ENCODE results near the gene MEIS2. TPM values are rescaled to one million over a fixed set of nuclear protein-coding genes. Genes with fewer than 3 reads are reported as not detected.

MEIS2 gene
- total and polyA plus RNA-seq, 12 donors, result 36.2 to 139 (median 74.8) TPM

GRCh38 chr15:37087131-37087588 lies 13.2 kb downstream of the MEIS2 start:
- Histone ChIP-seq H3K36me3 (replicated peaks in 1 of 2) (peaks cover 0 to 30% of the 10 kb centered on the region in 2 donors), H3K9me3 (replicated peaks in 1 of 3) (no peaks in the 10 kb centered on the region), H3K27me3 (no peaks in the 10 kb centered on the region), H3K4me3 (no peak overlapping the region), H3K4me1 (replicated peaks in 1 of 2) (peaks cover 27 to 77% of the 10 kb centered on the region in 2 donors), H3K27ac (peak overlapping the region in 1 of 5 donors; percentile 13)
- 70 to 76% (median 74%) methylated on average over 4 of the region's 4 CpGs for WGBS, 4 donors
- TF ChIP-seq POLR2A (IDR thresholded peaks at IDR 0.05), result no peak
- no peak for TF ChIP-seq CTCF (IDR thresholded peaks at IDR 0.05)
- DNase-seq, result no peak
- intact Hi-C loops (cut with DNase I), result no loop called here

DNA sequence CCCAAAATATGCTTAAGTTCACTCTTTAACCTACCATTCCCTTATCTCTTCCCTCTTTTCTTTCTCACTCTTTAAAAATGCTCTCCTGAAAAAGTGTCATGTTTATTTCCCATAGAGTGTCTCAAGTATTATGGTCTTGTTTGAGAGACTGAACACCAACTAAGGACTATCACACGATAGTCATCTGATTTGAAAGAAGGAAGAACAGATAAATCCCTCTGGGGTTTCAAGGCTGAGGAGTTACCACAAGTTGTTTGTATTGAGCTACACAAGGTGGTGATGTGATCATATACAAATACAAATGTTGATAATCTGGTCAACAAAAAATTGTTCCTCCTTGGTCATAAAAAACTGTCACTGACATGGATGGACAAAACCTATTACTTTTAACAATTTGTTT lies 13.8 kb downstream of the MEIS2 start:
- H3K27ac ChIP-seq, result peak overlapping the region in 3 of 5 donors; percentile 3 to 42 (median 9)
- H3K9me3 ChIP-seq (replicated peaks in 1 of 3), result no peaks in the 10 kb centered on the region
- no peak for DNase-seq
- peaks cover 0 to 36% of the 10 kb centered on the region in 2 donors for H3K36me3 ChIP-seq (replicated peaks in 1 of 2)
- intact Hi-C loops (cut with DNase I), result no loop called here
- TF ChIP-seq POLR2A (IDR thresholded peaks at IDR 0.05) (no peak), CTCF (IDR thresholded peaks at IDR 0.05) (no peak)
- 35 to 42% (median 38%) methylated on average over 1 of the region's 1 CpG for WGBS, 4 donors
- no peaks in the 10 kb centered on the region for H3K27me3 ChIP-seq
- no peak overlapping the region for H3K4me3 ChIP-seq
- peaks cover 27 to 71% of the 10 kb centered on the region in 2 donors for H3K4me1 ChIP-seq (replicated peaks in 1 of 2)

DNA sequence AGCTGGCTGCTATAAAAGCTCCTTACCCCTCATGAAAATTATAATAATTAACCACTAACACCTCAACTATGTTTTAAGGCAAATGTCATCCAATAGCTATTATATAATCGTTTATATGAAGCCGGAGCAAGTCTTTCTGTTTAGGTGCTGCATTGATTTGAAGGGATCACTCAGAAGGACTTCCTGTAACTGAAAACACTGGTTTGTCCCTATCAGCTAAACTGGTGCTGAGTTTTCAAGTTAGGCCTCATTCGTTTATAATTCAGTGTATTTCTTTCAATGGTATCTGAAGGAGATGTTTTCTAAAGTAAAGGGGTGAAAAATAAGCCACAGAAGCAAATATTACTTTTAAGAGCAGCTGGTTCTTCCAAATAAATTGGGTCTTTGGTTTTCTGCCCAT lies 14.2 kb downstream of the MEIS2 start:
- no peak for TF ChIP-seq POLR2A (IDR thresholded peaks at IDR 0.05)
- intact Hi-C loops (cut with DNase I), result no loop called here
- WGBS, 4 donors, result 26 to 36% (median 29%) methylated on average over 3 of the region's 3 CpGs
- Histone ChIP-seq H3K27ac (peak overlapping the region in 3 of 5 donors; percentile 3 to 42 (median 9)), H3K9me3 (replicated peaks in 1 of 3) (no peaks in the 10 kb centered on the region), H3K36me3 (replicated peaks in 1 of 2) (peaks cover 0 to 36% of the 10 kb centered on the region in 2 donors), H3K4me1 (replicated peaks in 1 of 2) (peaks cover 28 to 67% of the 10 kb centered on the region in 2 donors), H3K27me3 (no peaks in the 10 kb centered on the region), H3K4me3 (no peak overlapping the region)
- no peak for DNase-seq

- H3K27ac ChIP-seq, result peak overlapping the region in 1 of 5 donors; percentile 4
- TF ChIP-seq CTCF (IDR thresholded peaks at IDR 0.05) (no peak), POLR2A (IDR thresholded peaks at IDR 0.05) (no peak)
Observed at GRCh38 chr15:37084602-37085001, 15.7 kb downstream of the MEIS2 start.

DNA sequence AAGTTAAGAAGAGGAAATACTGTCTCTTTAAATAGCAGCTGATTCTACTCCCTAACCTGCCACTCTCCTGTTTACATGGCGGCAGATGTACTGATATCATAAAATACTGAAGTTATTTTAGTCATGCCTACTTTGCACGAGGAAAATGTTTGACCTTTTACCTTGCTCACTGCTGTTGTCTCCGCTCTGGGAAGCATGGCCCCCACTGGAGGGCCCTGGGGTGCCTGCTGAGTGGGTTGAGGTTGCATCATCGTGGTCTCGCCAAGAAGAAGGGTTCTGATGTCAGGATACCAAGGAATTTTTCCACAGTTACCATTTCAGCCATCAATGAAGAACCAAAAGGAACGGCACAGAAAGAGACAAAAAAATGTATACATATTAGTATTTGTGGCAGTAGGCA lies 16.7 kb downstream of the MEIS2 start:
- TF ChIP-seq CTCF (IDR thresholded peaks at IDR 0.05), result no peak
- no peak for TF ChIP-seq POLR2A (IDR thresholded peaks at IDR 0.05)
- Histone ChIP-seq H3K9me3 (replicated peaks in 1 of 3) (no peaks in the 10 kb centered on the region), H3K27ac (no peak overlapping the region), H3K27me3 (no peaks in the 10 kb centered on the region), H3K36me3 (replicated peaks in 1 of 2) (peaks cover 0 to 36% of the 10 kb centered on the region in 2 donors), H3K4me1 (replicated peaks in 1 of 2) (peaks cover 35 to 64% of the 10 kb centered on the region in 2 donors), H3K4me3 (no peak overlapping the region)
- intact Hi-C loops (cut with DNase I), result no loop called here
- no peak for DNase-seq
- WGBS, 4 donors, result 66 to 82% (median 77%) methylated on average over 6 of the region's 6 CpGs

More at GRCh38 chr15:37084602-37085001, 15.7 kb downstream of the MEIS2 start:
- intact Hi-C loops (cut with DNase I), result no loop called here
- no peaks in the 10 kb centered on the region for H3K9me3 ChIP-seq (replicated peaks in 1 of 3)
- H3K36me3 ChIP-seq (replicated peaks in 1 of 2), result peaks cover 0 to 36% of the 10 kb centered on the region in 2 donors
- peaks cover 33 to 67% of the 10 kb centered on the region in 2 donors for H3K4me1 ChIP-seq (replicated peaks in 1 of 2)
- 60 to 73% (median 72%) methylated on average over 3 of the region's 3 CpGs for WGBS, 4 donors
- H3K27me3 ChIP-seq, result no peaks in the 10 kb centered on the region
- H3K4me3 ChIP-seq, result no peak overlapping the region
- DNase-seq, result no peak

Measured in adrenal gland (tissue), 12 donors.